ENCODE measurements around the gene DAAM2. TPM values are rescaled to one million over a fixed set of nuclear protein-coding genes. Genes with fewer than 3 reads are reported as not detected.

Gene DAAM2
- polyA plus RNA-seq, 1 of the 3 experiments (the other 2 are of a cell fraction): 0.20 TPM

GRCh38 chr6:39942903-39943580 is 150.9 kb downstream of the DAAM2 start:
- no peaks in the 10 kb centered on the region; a peak in 2 of 4 replicates for H3K4me1 ChIP-seq (ENCODE audit: control insufficient read depth in 1 of 2, insufficient read depth in 2 of 2, low read depth in 1 of 2, low read length in 1 of 2)
- H3F3A ChIP-seq (replicated peaks; ENCODE audit: insufficient read depth): no peaks in the 10 kb centered on the region
- no peak overlapping the region for H3K27ac ChIP-seq (ENCODE audit: low read depth in 2 of 2, low read length in 1 of 2)
- 54% methylated on average over 7 of the region's 7 CpGs for whole genome bisulfite sequencing (ENCODE audit: low lambda C conversion rate)
- no peaks in the 10 kb centered on the region for H4K20me1 ChIP-seq (ENCODE audit: insufficient read depth)
- TF ChIP-seq NRF1 (IDR thresholded peaks at IDR 0.05; ENCODE audit: low read depth, low read length) (no peak), FOXJ3 (CRISPR knock-in tag; IDR thresholded peaks at IDR 0.05) (no peak), RAD21 (IDR thresholded peaks at IDR 0.05; ENCODE audit: low read length) (no peak), IRF3 (IDR thresholded peaks at IDR 0.05; ENCODE audit: low read depth, low read length) (no peak), JUND (IDR thresholded peaks at IDR 0.05) (no peak), RCOR1 (IDR thresholded peaks at IDR 0.05; ENCODE audit: low read length) (no peak), MEF2A (IDR thresholded peaks at IDR 0.05; ENCODE audit: borderline replicate concordance, low read depth) (no peak), USF2 (IDR thresholded peaks at IDR 0.05; ENCODE audit: borderline replicate concordance, low read depth, low read length) (no peak), ZBTB33 (IDR thresholded peaks at IDR 0.05; ENCODE audit: borderline replicate concordance, low read depth) (no peak)
- no peaks in the 10 kb centered on the region for H3K9me3 ChIP-seq
- H3K4me2 ChIP-seq: no peak overlapping the region
- no peak overlapping the region for H2AFZ ChIP-seq (ENCODE audit: low read depth)
- H3K79me2 ChIP-seq (ENCODE audit: insufficient read depth): no peaks in the 10 kb centered on the region
- no peak overlapping the region for H3K4me3 ChIP-seq (ENCODE audit: low read depth in 2 of 2, low read length in 1 of 2)
- H3K9ac ChIP-seq: no peak overlapping the region
- no peaks in the 10 kb centered on the region for H3K27me3 ChIP-seq (ENCODE audit: insufficient read depth)
- no peaks in the 10 kb centered on the region for H3K36me3 ChIP-seq (replicated peaks in 1 of 2; ENCODE audit: control insufficient read depth in 1 of 2, insufficient read depth in 2 of 2, low read length in 1 of 2)
- ChIA-PET POLR2A (no interaction called here), CTCF (no interaction called here)
- no peak for DNase-seq
- H3K9me2 ChIP-seq: no peaks in the 10 kb centered on the region

GRCh38 chr6:39945626-39946025 is 153.4 kb downstream of the DAAM2 start:
- no peaks in the 10 kb centered on the region for H3K9me2 ChIP-seq
- POLR2A ChIA-PET: no interaction called here
- no peaks in the 10 kb centered on the region; a peak in 1 of 4 replicates for H3K4me1 ChIP-seq (ENCODE audit: control insufficient read depth in 1 of 2, insufficient read depth in 2 of 2, low read depth in 1 of 2, low read length in 1 of 2)
- no peaks in the 10 kb centered on the region for H4K20me1 ChIP-seq (ENCODE audit: insufficient read depth)
- H2AFZ ChIP-seq (ENCODE audit: low read depth): no peak overlapping the region
- WGBS (ENCODE audit: low lambda C conversion rate): 56% methylated on average over 1 of the region's 1 CpG
- H3K4me2 ChIP-seq: no peak overlapping the region
- no peaks in the 10 kb centered on the region for H3K36me3 ChIP-seq (replicated peaks in 1 of 2; ENCODE audit: control insufficient read depth in 1 of 2, insufficient read depth in 2 of 2, low read length in 1 of 2)
- CTCF ChIA-PET: no interaction called here
- no peak for DNase-seq
- no peaks in the 10 kb centered on the region for H3F3A ChIP-seq (replicated peaks; ENCODE audit: insufficient read depth)
- no peak overlapping the region for H3K9ac ChIP-seq
- H3K27me3 ChIP-seq (ENCODE audit: insufficient read depth): no peaks in the 10 kb centered on the region
- no peak for TF ChIP-seq EP300 (IDR thresholded peaks at IDR 0.05; ENCODE audit: borderline replicate concordance in 1 of 2, low read depth in 1 of 2, low read length in 1 of 2)
- no peak for TF ChIP-seq FOXJ3 (CRISPR knock-in tag; IDR thresholded peaks at IDR 0.05)
- no peak for TF ChIP-seq ELF1 (IDR thresholded peaks at IDR 0.05)
- no peak for TF ChIP-seq TEAD4 (IDR thresholded peaks at IDR 0.05; ENCODE audit: borderline replicate concordance, insufficient read depth)
- TF ChIP-seq SMC3 (IDR thresholded peaks at IDR 0.05; ENCODE audit: low read depth, low read length): no peak
- TF ChIP-seq ZBTB33 (IDR thresholded peaks at IDR 0.05; ENCODE audit: borderline replicate concordance, low read depth): no peak
- no peak for TF ChIP-seq SIN3A (IDR thresholded peaks at IDR 0.05; ENCODE audit: borderline replicate concordance, low read depth, low read length)
- TF ChIP-seq RXRA (IDR thresholded peaks at IDR 0.05; ENCODE audit: borderline replicate concordance, low read depth): no peak
- no peak for TF ChIP-seq PBX3 (IDR thresholded peaks at IDR 0.05)
- no peaks in the 10 kb centered on the region for H3K79me2 ChIP-seq (ENCODE audit: insufficient read depth)
- H3K27ac ChIP-seq (ENCODE audit: low read depth in 2 of 2, low read length in 1 of 2): no peak overlapping the region
- no peaks in the 10 kb centered on the region for H3K9me3 ChIP-seq
- H3K4me3 ChIP-seq (ENCODE audit: low read depth in 2 of 2, low read length in 1 of 2): no peak overlapping the region
